Measurements from ENCODE around the gene ZDHHC17. TPM values are rescaled to one million over a fixed set of nuclear protein-coding genes. Genes with fewer than 3 reads are reported as not detected.

The ZDHHC17 gene
- total and polyA plus RNA-seq, 4 donors: 3.4 to 91.2 (median 15.2) TPM

GRCh38 chr12:76810671-76811419, 46.9 kb downstream of the ZDHHC17 start:
- no peaks in the 10 kb centered on the region for H3K27me3 ChIP-seq (ENCODE audit: control insufficient read depth in 4 of 4, insufficient read depth in 4 of 4, low read length in 3 of 4)
- H3K9me3 ChIP-seq (ENCODE audit: control insufficient read depth in 4 of 4, low read length in 3 of 4): no peaks in the 10 kb centered on the region
- H3K9ac ChIP-seq (ENCODE audit: low read depth in 1 of 2, low read length in 2 of 2): no peak overlapping the region
- no peak overlapping the region for H3K4me3 ChIP-seq (ENCODE audit: low read depth in 1 of 3, low read length in 3 of 3)
- H3K4me1 ChIP-seq (ENCODE audit: control insufficient read depth in 4 of 4, insufficient read depth in 4 of 4, low read length in 3 of 4): no peaks in the 10 kb centered on the region
- no peak overlapping the region for H3K27ac ChIP-seq (ENCODE audit: low read depth in 1 of 2, low read length in 2 of 2)
- TF ChIP-seq JUND (IDR thresholded peaks at IDR 0.05): no peak
- no peak for TF ChIP-seq FOXA1 (IDR thresholded peaks at IDR 0.05)
- TF ChIP-seq TAF1 (conservative IDR thresholded peaks at IDR 0.05): no peak
- no peak for TF ChIP-seq YY1 (IDR thresholded peaks at IDR 0.05)
- no peak for TF ChIP-seq NR2F2 (IDR thresholded peaks at IDR 0.05)
- TF ChIP-seq, protein P1, sequence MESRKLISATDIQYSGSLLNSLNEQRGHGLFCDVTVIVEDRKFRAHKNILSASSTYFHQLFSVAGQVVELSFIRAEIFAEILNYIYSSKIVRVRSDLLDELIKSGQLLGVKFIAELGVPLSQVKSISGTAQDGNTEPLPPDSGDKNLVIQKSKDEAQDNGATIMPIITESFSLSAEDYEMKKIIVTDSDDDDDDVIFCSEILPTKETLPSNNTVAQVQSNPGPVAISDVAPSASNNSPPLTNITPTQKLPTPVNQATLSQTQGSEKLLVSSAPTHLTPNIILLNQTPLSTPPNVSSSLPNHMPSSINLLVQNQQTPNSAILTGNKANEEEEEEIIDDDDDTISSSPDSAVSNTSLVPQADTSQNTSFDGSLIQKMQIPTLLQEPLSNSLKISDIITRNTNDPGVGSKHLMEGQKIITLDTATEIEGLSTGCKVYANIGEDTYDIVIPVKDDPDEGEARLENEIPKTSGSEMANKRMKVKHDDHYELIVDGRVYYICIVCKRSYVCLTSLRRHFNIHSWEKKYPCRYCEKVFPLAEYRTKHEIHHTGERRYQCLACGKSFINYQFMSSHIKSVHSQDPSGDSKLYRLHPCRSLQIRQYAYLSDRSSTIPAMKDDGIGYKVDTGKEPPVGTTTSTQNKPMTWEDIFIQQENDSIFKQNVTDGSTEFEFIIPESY (IDR thresholded peaks at IDR 0.05): no peak
- TF ChIP-seq GABPA (IDR thresholded peaks at IDR 0.05 in 1 of 2, conservative IDR thresholded peaks at IDR 0.05 in 1 of 2): no peak
- TF ChIP-seq, protein P2, sequence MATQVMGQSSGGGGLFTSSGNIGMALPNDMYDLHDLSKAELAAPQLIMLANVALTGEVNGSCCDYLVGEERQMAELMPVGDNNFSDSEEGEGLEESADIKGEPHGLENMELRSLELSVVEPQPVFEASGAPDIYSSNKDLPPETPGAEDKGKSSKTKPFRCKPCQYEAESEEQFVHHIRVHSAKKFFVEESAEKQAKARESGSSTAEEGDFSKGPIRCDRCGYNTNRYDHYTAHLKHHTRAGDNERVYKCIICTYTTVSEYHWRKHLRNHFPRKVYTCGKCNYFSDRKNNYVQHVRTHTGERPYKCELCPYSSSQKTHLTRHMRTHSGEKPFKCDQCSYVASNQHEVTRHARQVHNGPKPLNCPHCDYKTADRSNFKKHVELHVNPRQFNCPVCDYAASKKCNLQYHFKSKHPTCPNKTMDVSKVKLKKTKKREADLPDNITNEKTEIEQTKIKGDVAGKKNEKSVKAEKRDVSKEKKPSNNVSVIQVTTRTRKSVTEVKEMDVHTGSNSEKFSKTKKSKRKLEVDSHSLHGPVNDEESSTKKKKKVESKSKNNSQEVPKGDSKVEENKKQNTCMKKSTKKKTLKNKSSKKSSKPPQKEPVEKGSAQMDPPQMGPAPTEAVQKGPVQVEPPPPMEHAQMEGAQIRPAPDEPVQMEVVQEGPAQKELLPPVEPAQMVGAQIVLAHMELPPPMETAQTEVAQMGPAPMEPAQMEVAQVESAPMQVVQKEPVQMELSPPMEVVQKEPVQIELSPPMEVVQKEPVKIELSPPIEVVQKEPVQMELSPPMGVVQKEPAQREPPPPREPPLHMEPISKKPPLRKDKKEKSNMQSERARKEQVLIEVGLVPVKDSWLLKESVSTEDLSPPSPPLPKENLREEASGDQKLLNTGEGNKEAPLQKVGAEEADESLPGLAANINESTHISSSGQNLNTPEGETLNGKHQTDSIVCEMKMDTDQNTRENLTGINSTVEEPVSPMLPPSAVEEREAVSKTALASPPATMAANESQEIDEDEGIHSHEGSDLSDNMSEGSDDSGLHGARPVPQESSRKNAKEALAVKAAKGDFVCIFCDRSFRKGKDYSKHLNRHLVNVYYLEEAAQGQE (IDR thresholded peaks at IDR 0.05): no peak
- no peak for TF ChIP-seq FOXA2 (IDR thresholded peaks at IDR 0.05)
- no peak for TF ChIP-seq SP1 (IDR thresholded peaks at IDR 0.05)
- no peak for TF ChIP-seq HNF4A (conservative IDR thresholded peaks at IDR 0.05)
- no peak for TF ChIP-seq HNF4G (IDR thresholded peaks at IDR 0.05)
- no peak for TF ChIP-seq RAD21 (IDR thresholded peaks at IDR 0.05)
- no peak for TF ChIP-seq CTCF (IDR thresholded peaks at IDR 0.05; ENCODE audit: low read depth, low read length, missing input control)
- no peak for TF ChIP-seq MAX (IDR thresholded peaks at IDR 0.05)
- TF ChIP-seq, protein P3, sequence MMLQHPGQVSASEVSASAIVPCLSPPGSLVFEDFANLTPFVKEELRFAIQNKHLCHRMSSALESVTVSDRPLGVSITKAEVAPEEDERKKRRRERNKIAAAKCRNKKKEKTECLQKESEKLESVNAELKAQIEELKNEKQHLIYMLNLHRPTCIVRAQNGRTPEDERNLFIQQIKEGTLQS (IDR thresholded peaks at IDR 0.05): no peak
- TF ChIP-seq EGR1 (IDR thresholded peaks at IDR 0.05; ENCODE audit: low read depth in 2 of 2): no peak
- TF ChIP-seq RXRA (IDR thresholded peaks at IDR 0.05): no peak
- H3K36me3 ChIP-seq (ENCODE audit: control insufficient read depth in 4 of 4, insufficient read depth in 3 of 4, low read depth in 1 of 4, low read length in 3 of 4): peaks cover 2 to 19% (median 9%) of the 10 kb centered on the region in 4 donors
- no peak for DNase-seq (ENCODE audit: low spot score)
- 75% methylated on average over 6 of the region's 6 CpGs for WGBS

All from liver (tissue), 9 donors.